ENCODE measurements around the gene CPA4.
"Not testable (repeated sequence)": the region's sequence is repeated elsewhere in the genome, so short reads cannot be mapped to it uniquely, and the experiment has no call there.

Gene CPA4

GRCh38 chr7:130303551-130303950 is 10.6 kb downstream of the CPA4 start:
- no peak for DNase-seq

DNA sequence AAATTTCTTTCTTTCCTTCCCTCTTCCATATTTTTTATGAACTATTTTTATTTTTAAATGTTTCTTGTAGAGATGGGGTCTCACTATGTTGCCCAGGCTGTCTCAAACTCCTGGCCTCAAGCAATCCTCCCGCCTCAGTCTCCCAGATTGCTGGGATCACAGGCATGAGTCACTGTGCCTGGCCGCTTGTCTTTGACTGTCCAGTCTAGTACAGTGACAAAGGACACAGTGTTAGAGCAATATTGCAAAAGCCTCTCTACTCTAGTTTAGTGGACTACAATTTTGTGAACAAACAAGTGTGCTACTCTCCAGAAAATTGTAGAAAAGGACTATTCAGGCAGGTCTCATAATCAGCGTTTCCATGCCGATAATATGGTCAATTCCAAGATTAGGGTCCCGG is 11.0 kb downstream of the CPA4 start:
- DNase-seq = no peak

DNA sequence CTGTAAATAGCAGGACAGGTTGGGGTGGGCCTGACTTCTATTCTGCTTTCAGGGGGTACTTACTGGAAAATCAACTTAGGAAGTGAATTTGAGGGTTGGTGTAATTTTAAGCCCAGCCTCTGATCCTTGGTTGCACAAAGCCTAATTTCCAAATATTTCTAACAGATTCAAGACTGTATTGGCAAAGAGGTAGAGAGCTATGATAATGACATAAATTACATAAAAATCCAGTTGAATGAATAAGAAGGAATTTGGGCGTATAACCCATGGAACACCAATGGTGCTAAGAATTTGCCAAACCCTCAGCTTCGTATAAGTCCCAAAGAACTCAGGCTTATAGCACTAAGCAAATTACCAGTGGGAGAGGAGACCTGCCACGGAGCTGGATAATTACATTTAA is 11.9 kb downstream of the CPA4 start:
- no peak for DNase-seq

- no peak for DNase-seq
Observed at GRCh38 chr7:130305433-130306042, 12.6 kb downstream of the CPA4 start.

GRCh38 chr7:130309986-130310385 is 17.0 kb downstream of the CPA4 start:
- DNase-seq = no peak

DNA sequence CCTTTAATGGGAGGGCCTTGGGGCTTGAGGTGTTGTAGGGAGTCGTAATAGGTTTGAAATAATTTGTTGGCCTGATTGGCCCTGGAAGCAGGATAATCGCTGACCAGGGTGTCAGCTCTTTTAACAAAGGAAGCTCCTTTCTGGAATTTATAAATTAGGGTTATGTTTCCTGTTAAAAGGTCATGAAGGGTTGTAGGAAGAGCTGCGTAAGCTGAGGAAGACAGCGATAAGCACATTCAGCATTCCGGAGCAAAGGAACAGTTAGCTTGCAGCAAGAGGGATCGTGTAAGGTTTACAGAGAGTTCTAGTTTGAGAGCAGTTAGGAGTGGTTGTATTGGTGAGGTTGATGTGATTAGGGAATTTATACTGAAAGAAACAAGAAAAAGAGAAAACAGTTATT is 21.3 kb downstream of the CPA4 start:
- no peak for DNase-seq

DNA sequence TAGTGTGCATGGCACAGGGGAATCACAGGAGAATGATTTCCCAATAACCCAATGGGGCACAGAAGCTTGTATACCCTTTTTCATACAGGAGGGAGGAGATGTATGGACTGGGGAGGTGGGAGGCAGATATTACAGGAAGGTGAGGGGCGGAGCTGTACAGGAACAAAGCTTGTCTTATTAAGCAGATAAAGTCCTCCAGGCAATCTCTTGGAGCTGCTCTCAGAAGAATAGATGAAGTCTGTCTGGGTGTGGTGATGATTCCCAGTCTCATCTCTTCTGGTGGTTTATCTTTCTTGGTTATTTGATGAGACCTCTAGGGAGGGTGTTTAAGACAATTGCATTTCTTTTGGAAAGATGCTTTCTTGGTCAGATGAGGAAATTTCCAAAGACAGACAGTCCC is 26.6 kb downstream of the CPA4 start:
- no peak for DNase-seq

GRCh38 chr7:130321542-130322229 is 28.7 kb downstream of the CPA4 start:
- not testable (repeated sequence) for DNase-seq

- DNase-seq = no peak
Observed at GRCh38 chr7:130322615-130323014, 29.7 kb downstream of the CPA4 start.

GRCh38 chr7:130324306-130324943 is 31.5 kb downstream of the CPA4 start:
- DNase-seq = no peak

GRCh38 chr7:130329681-130330080 is 36.7 kb downstream of the CPA4 start:
- no peak for DNase-seq

DNA sequence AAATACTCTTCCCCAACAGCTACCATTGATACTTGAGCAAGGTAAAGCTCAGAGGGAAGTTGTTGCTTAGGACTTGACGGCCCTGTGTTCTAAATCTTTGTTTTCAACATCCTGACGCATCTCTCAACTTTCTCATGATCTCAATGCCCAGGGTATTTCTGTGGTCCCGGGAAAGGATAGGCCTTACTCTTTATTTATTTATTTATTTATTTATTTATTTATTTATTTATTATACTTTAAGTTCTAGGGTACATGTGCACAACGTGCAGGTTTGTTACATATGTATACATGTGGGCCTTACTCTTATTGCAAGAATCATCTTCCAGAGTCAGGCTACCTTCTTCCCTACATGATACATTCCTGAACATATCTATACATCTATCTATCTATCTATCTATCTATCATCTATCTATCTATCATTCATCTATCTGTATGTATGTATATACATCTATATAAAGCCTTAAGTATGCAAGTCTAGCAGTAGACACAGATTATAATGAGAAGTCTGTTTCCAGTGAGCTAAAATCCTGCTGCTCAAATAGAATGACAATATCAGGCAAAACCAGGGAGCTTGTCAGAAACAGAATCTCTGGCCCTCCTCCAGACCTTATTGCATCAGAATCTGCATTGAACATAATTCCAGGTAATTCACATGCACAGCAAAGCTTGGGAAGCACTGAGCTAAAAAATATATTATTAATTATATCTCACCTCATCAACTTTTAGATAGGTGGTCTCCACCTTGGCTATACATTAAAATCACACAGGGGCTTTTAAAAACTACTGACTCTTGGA is 39.5 kb downstream of the CPA4 start:
- no peak for DNase-seq

DNA sequence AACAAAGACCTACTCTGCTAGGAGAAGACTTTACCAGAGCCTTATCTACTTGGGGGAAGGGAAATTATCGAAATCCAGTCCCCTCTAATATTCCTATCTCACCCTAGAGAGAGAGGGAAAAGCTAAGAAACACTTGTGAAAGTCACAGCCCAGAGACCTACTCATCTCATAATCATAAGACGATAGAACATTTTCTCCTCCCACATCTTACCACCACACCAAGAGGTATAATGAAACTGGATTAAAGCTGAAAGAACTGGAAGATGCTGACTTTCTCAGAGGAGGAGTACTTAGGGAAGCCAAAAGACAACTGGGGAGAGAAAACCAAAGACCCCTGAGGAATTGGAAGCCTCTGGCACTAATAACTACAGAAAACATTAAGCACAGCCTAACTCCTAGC is 40.9 kb downstream of the CPA4 start:
- no peak for DNase-seq

GRCh38 chr7:130334274-130334673 is 41.3 kb downstream of the CPA4 start:
- peak; percentile 75 for DNase-seq

DNA sequence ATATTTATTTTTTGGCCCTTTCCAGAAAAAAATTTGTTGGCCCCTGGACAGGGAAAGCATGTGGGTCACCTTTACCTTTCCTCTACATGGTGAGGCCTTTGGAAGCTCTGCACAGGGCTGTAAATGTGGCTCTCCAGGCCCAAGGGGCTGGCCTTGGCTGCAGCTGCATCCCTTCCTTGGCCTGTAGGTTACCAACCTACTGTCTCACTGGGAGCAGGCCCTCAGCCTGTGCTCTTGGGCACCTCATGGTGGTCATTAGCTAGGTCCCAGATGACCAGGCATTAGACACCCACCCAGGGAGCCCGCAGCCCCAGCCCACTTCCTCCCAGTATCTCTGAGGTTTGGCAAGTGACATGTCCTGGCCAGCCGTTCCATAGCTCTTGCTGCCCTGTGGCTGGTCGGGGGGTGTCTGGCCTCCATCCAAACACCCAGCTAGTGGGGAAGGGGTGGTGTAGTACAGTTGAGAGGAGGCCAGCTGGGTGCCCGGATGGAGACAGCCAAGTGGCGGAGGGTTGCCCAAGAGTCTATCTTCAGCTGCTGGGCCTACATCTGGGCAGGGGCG is 44.5 kb downstream of the CPA4 start:
- DNase-seq = no peak

- DNase-seq = no peak
Observed at GRCh38 chr7:130338233-130338632, 45.3 kb downstream of the CPA4 start.

GRCh38 chr7:130341882-130342281 is 48.9 kb downstream of the CPA4 start:
- DNase-seq = no peak

DNA sequence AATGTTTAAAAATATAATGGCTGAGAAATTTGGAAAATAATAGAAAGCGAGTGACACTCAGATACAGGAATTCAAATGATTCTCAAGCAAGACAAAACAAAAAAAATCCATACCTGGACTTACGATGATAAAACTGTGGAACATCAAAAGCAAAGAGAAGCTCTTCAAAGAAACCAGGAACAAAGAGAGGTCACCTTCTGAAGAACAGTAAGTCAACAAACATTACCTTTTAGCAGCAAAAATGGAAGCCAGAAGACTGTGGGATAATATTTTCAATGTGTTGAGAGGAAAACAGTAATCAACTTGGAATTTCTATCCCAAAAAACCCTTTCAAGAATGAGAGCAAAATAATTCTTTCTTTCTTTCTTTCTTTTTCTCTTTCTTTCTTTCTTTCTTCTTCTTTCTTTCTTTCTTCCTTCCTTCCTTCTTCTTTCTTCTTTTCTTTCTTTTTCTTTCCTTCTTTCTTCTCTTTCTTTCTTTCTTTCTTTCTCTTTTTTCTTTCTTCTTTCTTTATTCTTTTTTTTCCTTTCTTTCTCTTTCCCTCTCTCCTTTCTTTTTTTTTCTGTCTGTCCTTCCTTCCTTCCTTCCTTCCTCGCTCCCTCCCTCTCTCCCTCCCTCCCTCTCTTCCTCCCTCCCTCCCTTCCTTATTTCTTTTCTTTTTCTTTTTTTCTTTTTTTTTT is 49.9 kb downstream of the CPA4 start:
- DNase-seq = no peak

DNA sequence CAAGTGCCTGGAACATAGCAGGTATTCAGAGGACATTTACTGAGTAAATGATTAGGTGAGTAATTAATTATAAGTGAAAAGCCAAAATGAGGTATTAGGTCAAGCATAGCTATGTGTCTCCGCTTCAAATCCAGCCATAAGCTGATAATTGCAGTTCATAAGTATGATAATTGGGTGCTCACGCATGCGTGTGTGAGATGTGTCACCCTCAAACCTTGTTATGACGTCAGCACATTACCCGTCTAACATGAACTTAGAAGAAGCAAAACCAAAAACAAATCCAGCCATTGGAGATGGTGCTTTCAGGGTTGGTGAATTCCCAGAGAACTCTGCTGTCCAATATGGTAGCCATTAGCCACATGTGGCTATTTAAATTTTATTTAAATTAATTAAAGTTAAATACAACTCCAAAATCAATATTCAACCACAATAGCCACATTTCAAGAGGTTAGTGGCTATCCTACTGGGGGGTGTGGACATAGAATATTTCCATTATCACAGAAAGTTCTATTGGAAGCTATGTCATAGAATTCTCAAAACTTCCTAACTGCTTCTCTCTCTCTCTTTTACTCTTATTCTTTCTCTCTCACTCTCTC is 51.4 kb downstream of the CPA4 start, which contains the start of gene CPA5:
Gene CPA5 (plus strand): TSS at position 546 of the 596 bp plus-strand sequence. CDS start 1,670 bp downstream, outside the sequence.
- no peak for DNase-seq

- peak; percentile 76 for DNase-seq
Observed at GRCh38 chr7:130345136-130345535, 52.2 kb downstream of the CPA4 start.

DNA sequence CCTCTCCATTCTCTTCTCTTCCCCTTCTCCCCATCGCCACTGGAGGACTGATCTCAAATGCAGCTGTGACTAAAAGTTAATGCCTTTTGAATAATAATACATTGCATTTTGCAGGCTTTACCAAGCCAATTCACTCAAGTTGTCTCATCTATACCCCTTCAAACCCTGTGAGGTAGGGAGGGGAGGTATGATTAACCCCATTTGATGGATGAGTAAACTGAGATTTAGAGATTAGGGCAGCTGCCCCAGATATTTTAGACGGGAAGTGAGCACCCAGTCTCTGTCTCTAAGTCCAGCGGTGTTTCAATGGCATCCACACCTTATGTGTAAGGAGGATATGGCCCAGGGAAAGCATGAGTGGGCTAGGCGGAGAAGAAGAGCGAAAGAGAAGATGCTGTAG is 52.8 kb downstream of the CPA4 start:
- DNase-seq = no peak
